NCI-H146 treated with DMSO at 0.1 percent for 48 hours (cell line): Measurements from ENCODE around the gene KRTAP5-1.

Source experiments
- DNase-seq: peaks from one replicate; lab custom pipeline; 2025; ENCODE audit not compliant: unreplicated experiment; lab: John Stamatoyannopoulos, UW

KRTAP5-1 gene

DNA sequence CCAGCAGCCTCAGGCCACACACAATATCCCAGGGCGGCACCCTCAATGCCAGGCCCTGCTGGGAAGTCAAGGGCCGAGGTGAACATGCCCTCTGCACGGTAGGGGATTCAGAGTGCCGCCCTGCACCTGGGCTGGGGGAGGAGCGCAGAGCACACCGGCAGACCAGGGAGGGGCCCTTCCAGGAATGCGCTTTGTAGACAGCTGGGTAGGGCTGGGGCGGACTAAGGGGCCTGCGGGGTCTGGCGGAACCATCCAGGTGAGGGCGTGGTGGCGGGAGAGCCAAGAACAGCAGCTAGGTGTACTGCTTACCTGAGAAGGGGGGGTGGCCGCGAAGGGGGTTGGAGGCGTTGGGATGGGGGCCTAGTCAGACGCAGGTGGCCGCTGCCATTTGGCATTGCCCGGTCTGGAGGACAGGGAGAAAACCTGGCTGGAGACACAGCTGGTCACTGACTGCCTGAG is 39.0 kb downstream of the KRTAP5-1 start:
- DNase-seq, result peak; percentile 64

DNA sequence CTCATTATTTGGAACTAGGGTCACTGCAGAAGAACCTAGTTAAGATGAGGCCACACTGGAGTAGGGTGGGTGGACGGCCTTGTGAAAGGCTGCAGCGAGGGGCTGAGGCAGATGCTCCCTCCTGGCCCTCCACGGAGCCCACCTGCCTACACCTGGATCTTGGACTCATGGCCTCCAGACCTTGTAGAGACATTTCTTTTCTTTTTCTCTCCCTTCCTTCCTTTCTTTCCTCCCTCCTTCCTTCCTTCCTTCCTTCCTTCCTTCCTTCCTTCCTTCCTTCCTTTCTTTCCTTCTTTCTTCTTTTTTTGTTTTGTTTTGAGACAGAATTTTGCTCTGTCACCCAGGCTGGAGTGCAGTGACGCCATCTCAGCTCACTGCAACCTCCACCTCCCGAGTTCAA is 39.7 kb downstream of the KRTAP5-1 start:
- no peak for DNase-seq

DNA sequence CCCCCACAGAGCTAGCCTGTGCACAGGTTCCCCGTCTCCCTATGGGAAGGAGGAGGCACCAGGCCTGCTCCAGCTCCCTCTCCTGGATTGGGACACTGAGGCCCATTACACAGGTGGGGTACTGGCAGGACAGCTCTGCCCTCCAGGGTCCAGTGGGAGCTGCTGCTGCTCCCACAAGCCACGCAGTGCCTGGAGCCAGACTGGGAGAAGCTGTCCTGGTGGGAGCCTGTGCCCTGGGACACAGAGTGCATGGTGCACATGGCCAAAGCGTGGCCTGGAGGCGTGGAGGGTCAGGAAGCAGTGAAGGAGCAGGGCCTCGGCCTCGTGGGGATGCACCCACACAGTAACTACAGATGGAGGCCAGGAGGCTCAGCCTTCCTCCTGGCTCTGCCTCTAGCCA is 40.5 kb downstream of the KRTAP5-1 start:
- DNase-seq, result no peak

DNA sequence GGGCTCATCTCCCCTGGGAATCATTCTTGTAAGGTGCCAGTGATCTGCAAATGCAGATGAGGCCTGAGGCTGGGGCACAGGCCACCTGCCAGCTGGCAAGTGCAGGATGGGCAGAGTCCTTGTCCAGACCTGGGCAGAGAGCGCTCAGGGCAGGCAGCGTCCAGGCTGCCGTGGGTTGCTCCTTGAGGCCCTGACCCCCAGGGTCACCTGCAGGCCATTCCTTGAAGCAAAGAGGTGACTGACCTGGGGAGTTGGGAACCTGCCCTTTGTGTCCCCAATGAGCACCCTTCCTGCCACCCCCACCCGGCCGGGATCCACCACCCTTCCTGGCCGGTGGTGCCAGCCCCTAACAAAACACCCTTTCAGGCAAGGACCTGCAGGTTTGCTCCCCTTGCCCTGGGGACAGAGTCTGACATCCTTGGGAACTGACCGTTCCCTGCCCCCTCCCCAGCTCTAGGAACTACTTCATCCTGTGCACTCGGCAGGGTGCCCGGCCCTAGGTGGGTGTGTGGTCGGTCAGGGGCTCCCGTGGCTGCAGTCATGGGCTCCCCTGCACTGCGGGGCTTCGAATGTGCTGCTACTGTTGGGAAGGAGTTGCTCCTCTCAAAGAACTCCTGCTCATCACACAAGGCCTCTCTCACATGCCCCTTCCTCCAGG is 41.3 kb downstream of the KRTAP5-1 start:
- no peak for DNase-seq

DNA sequence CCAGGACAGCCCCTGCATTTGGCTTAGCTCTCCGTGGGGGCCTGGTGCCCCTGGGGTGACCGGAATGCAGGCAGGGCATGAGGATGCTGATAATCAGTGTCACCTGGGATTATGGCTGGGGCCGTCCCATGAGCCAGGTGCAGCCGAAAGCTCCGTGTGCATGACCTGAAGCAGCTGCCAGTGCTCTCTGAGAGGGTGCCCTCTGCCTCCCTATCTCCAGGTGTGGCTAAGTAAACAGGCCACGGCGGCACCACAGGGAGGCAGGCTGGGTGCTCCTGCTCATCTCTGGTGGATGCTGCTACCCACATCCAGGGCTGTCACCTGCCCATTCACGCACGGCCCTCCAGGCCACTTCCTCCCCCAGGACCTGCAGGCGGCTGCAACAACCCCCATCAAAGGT is 42.8 kb downstream of the KRTAP5-1 start:
- peak; percentile 81 for DNase-seq

DNA sequence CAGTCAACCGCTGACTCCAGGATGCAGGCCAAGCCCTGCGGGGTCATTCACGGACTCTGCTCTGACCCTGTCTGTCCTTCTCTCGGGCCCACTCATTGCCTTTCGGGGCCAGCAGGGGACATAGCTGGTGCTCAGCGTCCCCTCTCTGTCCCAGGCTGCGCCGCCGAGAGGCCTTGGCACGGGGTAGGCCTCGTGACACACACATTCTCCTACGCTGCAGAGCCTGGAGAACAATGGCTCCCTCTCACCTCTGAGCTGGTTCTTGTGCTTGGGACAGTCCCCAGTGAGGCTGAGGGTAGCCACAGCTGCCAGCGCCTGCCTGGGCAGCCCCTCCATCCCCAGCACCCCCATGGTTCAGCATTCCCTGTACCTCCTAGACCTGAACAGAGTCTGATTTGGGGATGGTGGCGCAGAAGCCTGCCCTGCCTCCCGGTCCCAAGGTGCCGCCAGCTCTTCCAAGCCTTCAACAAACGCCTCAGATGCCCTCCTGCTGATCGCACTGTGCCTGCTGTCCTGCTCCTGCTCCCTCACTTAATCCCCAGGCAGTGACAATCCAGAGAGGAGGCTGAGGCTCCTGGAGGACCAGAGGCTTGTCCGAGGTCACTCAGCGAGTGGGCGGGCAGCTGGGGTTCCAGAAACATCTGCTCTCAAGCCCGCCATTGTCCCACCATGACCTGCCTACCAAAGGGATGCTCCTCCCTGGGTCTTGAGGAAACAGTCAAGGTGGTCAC is 43.4 kb downstream of the KRTAP5-1 start:
- no peak for DNase-seq

DNA sequence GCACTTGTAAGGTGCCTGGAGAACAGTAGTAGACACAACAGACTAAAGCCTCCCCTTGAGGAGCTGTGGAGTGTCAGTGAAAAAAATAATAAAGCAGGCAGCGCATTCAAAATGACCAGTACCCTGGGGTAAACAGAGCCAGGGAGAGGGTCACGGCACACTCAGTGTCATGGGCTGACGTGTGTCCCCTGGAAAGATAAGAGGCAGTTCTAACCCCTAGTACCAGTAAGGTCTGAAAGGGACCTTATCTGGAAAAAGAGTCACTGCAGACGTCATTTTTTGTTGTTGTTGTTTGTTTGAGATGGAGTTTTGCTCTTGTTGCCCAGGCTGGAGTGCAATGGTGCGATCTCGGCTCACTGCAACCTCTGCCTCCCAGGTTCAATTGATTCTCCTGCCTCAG is 45.0 kb downstream of the KRTAP5-1 start:
- no peak for DNase-seq

DNA sequence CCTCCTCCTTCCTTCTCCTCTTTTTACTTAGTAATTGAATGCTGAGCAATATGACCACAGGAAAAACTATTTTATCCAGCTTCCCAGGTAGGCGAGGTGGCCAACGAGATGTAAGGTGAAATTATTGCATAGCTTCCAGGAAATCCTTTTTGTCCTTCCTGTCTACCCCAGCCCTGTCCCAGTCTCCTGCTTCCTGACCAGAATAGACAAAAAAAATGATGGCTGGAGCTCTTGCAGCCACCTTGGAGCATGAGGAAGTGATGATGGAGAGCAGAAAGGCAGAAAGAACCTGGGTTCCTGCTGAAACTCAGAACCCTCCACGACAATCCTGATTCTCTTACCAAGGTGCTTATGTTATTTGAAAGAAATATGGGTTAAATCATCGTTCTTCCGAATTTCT is 46.9 kb downstream of the KRTAP5-1 start:
- DNase-seq, result no peak

DNA sequence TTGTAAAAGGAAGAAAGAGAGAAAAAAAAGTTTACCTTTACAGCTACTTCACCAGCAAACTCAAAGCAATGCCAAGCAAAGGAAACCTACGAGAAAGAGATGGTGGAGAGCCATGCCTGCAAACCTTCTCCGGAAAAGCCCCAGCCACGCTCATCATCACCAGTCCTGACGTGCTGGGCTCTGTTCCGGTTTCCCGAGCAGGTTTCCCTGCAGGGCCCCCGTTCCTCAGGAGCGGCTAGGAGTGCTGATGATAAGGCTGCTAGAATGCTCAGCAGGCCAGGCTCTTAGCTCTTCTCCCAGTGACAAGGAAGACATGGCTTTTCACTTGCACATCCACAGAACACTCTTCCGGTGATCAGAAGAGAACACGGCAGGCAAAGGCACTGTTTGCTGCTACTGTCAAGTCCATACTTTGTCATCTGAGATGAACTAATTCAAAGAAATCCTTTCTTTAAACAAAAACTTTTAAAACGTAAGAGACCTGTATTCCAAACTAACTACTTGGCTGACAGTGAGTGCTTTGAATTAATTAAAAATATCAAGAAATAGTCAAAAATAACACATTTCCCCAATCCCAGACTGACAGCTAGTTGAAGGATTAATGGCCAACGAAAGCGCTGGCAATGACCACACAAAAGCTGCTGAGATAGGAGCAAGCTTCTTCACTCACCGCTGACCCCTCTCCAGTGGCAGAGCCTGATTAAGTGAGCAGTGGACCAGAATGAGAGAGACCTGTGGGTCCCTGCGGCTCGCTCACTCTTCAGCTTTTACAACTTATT is 48.8 kb downstream of the KRTAP5-1 start:
- DNase-seq, result no peak

DNA sequence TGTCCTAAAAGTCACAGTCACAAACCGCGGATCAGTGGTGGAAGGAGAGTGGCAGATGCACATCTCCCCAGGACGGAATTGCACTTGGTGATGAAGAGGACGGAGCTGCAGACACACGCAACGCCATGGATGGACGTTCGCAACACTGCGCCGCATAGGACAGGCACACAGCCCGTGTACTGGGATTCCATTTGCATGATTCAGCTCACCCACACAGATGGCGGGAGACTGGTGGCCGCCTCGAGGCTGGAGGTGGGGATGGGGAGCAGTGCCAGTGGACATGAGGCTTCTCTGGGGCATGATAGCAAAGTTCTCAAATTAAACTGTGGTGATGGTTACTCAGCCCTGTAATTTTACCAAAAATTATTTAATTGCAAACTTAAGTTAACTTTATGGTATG is 50.4 kb downstream of the KRTAP5-1 start:
- no peak for DNase-seq
